ENCODE results near the gene ADGRG2.

DNA sequence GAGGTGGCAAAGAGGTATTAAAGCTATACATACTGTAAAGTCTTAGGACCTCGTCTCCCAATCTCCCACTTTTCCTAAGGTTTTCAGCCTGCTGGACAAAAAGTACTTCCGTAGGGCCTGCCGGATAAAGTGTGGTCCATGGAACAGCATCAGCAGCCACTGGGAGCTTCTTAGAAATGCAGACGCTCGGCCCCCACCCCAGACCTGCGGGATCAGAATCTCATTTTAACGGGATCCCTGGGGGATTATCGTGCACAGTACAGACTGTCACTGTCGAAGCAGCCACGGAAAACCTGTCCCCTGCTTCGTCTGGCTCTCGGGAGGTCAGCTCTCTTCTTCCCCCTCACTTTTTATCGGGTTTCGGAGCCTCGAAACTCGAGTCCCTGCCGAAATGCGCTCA, 802 bp downstream of the ADGRG2 start:
- TF ChIP-seq, protein P1, sequence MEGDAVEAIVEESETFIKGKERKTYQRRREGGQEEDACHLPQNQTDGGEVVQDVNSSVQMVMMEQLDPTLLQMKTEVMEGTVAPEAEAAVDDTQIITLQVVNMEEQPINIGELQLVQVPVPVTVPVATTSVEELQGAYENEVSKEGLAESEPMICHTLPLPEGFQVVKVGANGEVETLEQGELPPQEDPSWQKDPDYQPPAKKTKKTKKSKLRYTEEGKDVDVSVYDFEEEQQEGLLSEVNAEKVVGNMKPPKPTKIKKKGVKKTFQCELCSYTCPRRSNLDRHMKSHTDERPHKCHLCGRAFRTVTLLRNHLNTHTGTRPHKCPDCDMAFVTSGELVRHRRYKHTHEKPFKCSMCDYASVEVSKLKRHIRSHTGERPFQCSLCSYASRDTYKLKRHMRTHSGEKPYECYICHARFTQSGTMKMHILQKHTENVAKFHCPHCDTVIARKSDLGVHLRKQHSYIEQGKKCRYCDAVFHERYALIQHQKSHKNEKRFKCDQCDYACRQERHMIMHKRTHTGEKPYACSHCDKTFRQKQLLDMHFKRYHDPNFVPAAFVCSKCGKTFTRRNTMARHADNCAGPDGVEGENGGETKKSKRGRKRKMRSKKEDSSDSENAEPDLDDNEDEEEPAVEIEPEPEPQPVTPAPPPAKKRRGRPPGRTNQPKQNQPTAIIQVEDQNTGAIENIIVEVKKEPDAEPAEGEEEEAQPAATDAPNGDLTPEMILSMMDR (IDR thresholded peaks at IDR 0.05 in 2 of 3, conservative IDR thresholded peaks at IDR 0.05 in 1 of 3; ENCODE audit: borderline replicate concordance in 1 of 3, insufficient read depth in 1 of 3, low read depth in 2 of 3, low read length in 2 of 3) = no peak
- TF ChIP-seq, protein P2, sequence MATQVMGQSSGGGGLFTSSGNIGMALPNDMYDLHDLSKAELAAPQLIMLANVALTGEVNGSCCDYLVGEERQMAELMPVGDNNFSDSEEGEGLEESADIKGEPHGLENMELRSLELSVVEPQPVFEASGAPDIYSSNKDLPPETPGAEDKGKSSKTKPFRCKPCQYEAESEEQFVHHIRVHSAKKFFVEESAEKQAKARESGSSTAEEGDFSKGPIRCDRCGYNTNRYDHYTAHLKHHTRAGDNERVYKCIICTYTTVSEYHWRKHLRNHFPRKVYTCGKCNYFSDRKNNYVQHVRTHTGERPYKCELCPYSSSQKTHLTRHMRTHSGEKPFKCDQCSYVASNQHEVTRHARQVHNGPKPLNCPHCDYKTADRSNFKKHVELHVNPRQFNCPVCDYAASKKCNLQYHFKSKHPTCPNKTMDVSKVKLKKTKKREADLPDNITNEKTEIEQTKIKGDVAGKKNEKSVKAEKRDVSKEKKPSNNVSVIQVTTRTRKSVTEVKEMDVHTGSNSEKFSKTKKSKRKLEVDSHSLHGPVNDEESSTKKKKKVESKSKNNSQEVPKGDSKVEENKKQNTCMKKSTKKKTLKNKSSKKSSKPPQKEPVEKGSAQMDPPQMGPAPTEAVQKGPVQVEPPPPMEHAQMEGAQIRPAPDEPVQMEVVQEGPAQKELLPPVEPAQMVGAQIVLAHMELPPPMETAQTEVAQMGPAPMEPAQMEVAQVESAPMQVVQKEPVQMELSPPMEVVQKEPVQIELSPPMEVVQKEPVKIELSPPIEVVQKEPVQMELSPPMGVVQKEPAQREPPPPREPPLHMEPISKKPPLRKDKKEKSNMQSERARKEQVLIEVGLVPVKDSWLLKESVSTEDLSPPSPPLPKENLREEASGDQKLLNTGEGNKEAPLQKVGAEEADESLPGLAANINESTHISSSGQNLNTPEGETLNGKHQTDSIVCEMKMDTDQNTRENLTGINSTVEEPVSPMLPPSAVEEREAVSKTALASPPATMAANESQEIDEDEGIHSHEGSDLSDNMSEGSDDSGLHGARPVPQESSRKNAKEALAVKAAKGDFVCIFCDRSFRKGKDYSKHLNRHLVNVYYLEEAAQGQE (IDR thresholded peaks at IDR 0.05; ENCODE audit: low read depth) = no peak
- TF ChIP-seq EZH2phosphoT487 (IDR thresholded peaks at IDR 0.05; ENCODE audit: borderline replicate concordance) (no peak), SP1 (IDR thresholded peaks at IDR 0.05; ENCODE audit: low read depth) (no peak), POLR2AphosphoS5 (IDR thresholded peaks at IDR 0.05; ENCODE audit: low read depth, low read length) (no peak), EZH2 (IDR thresholded peaks at IDR 0.05) (no peak), POLR2A (IDR thresholded peaks at IDR 0.05; ENCODE audit: borderline replicate concordance, extremely low read depth, insufficient read depth, insufficient read length) (no peak), JUND (IDR thresholded peaks at IDR 0.05) (no peak), RAD21 (IDR thresholded peaks at IDR 0.05; ENCODE audit: low read depth) (no peak), EGR1 (IDR thresholded peaks at IDR 0.05; ENCODE audit: low read depth) (no peak), TCF7L2 (IDR thresholded peaks at IDR 0.05; ENCODE audit: borderline replicate concordance, extremely low read depth, insufficient read depth, insufficient read length) (no peak)
- TF ChIP-seq, protein P3, sequence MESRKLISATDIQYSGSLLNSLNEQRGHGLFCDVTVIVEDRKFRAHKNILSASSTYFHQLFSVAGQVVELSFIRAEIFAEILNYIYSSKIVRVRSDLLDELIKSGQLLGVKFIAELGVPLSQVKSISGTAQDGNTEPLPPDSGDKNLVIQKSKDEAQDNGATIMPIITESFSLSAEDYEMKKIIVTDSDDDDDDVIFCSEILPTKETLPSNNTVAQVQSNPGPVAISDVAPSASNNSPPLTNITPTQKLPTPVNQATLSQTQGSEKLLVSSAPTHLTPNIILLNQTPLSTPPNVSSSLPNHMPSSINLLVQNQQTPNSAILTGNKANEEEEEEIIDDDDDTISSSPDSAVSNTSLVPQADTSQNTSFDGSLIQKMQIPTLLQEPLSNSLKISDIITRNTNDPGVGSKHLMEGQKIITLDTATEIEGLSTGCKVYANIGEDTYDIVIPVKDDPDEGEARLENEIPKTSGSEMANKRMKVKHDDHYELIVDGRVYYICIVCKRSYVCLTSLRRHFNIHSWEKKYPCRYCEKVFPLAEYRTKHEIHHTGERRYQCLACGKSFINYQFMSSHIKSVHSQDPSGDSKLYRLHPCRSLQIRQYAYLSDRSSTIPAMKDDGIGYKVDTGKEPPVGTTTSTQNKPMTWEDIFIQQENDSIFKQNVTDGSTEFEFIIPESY (IDR thresholded peaks at IDR 0.05; ENCODE audit: extremely low read depth, insufficient replicate concordance, low read length) = no peak
- TF ChIP-seq, protein P4, sequence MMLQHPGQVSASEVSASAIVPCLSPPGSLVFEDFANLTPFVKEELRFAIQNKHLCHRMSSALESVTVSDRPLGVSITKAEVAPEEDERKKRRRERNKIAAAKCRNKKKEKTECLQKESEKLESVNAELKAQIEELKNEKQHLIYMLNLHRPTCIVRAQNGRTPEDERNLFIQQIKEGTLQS (IDR thresholded peaks at IDR 0.05) = no peak
- TF ChIP-seq, protein P5, sequence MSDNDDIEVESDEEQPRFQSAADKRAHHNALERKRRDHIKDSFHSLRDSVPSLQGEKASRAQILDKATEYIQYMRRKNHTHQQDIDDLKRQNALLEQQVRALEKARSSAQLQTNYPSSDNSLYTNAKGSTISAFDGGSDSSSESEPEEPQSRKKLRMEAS (IDR thresholded peaks at IDR 0.05) = no peak

All from HCT116 (cell line).